ENCODE measurements around the gene NMD3. TPM values are rescaled to one million over a fixed set of nuclear protein-coding genes. Genes with fewer than 3 reads are reported as not detected.

The NMD3 gene
- total and polyA plus RNA-seq, 4 donors = 18.7 to 64.1 (median 33.2) TPM

GRCh38 chr3:161247049-161247448, 25.9 kb downstream of the NMD3 start:
- Histone ChIP-seq H3K36me3 (ENCODE audit: control insufficient read depth in 4 of 4, insufficient read depth in 4 of 4, low read length in 4 of 4) (peaks cover 7 to 32% (median 27%) of the 10 kb centered on the region in 4 donors), H3K4me1 (ENCODE audit: control insufficient read depth in 5 of 5, insufficient read depth in 5 of 5, low read length in 5 of 5) (no peaks in the 10 kb centered on the region), H3K9ac (ENCODE audit: insufficient read depth in 1 of 2, low read length in 2 of 2) (no peak overlapping the region), H3K4me3 (no peak overlapping the region), H3K27me3 (ENCODE audit: control insufficient read depth in 3 of 3, insufficient read depth in 3 of 3, low read length in 2 of 3) (no peaks in the 10 kb centered on the region), H3K27ac (ENCODE audit: low read depth in 1 of 2, low read length in 1 of 2) (no peak overlapping the region), H3K9me3 (ENCODE audit: control insufficient read depth in 4 of 4, insufficient read depth in 3 of 4, low read length in 3 of 4) (no peaks in the 10 kb centered on the region)
- DNase-seq (no peak), ATAC-seq (ENCODE audit: insufficient read depth, low FRiP score) (no peak)
- TF ChIP-seq, protein P1, sequence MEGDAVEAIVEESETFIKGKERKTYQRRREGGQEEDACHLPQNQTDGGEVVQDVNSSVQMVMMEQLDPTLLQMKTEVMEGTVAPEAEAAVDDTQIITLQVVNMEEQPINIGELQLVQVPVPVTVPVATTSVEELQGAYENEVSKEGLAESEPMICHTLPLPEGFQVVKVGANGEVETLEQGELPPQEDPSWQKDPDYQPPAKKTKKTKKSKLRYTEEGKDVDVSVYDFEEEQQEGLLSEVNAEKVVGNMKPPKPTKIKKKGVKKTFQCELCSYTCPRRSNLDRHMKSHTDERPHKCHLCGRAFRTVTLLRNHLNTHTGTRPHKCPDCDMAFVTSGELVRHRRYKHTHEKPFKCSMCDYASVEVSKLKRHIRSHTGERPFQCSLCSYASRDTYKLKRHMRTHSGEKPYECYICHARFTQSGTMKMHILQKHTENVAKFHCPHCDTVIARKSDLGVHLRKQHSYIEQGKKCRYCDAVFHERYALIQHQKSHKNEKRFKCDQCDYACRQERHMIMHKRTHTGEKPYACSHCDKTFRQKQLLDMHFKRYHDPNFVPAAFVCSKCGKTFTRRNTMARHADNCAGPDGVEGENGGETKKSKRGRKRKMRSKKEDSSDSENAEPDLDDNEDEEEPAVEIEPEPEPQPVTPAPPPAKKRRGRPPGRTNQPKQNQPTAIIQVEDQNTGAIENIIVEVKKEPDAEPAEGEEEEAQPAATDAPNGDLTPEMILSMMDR (IDR thresholded peaks at IDR 0.05; ENCODE audit: control extremely low read depth, extremely low read depth) = no peak

DNA sequence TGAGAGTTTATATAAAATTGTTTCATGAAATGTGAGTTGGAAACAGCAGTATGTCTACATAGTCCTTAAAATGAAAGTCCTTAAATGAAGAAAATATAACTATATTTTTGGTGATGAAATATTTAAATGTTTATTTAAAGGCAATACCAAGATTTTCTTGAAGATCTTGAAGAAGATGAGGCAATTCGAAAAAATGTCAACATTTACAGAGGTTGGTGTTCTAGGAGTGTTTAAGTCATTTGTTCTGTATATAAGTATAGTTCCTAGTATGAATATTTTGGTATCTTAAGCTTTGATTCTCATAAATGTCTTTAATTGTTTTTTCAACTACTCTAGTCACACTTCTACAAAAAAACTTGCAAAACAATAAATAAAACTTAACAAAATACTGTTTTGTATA, 29.0 kb downstream of the NMD3 start:
- Histone ChIP-seq H3K27me3 (ENCODE audit: control insufficient read depth in 3 of 3, insufficient read depth in 3 of 3, low read length in 2 of 3) (no peaks in the 10 kb centered on the region), H3K27ac (ENCODE audit: low read depth in 1 of 2, low read length in 1 of 2) (no peak overlapping the region), H3K4me1 (ENCODE audit: control insufficient read depth in 5 of 5, insufficient read depth in 5 of 5, low read length in 5 of 5) (peaks cover 0 to 9% (median 2%) of the 10 kb centered on the region in 5 donors), H3K9me3 (ENCODE audit: control insufficient read depth in 4 of 4, insufficient read depth in 3 of 4, low read length in 3 of 4) (no peaks in the 10 kb centered on the region), H3K4me3 (no peak overlapping the region), H3K9ac (ENCODE audit: insufficient read depth in 1 of 2, low read length in 2 of 2) (no peak overlapping the region), H3K36me3 (ENCODE audit: control insufficient read depth in 4 of 4, insufficient read depth in 4 of 4, low read length in 4 of 4) (peaks cover 8 to 35% (median 27%) of the 10 kb centered on the region in 4 donors)
- no peak for DNase-seq
- 80 to 88% methylated on average over 1 of the region's 1 CpG for WGBS, 2 donors
- TF ChIP-seq, protein P1 (IDR thresholded peaks at IDR 0.05; ENCODE audit: control extremely low read depth, extremely low read depth) = no peak
- no peak for ATAC-seq (ENCODE audit: insufficient read depth, low FRiP score)

- 87 to 94% methylated on average over 2 of the region's 2 CpGs for WGBS, 2 donors
- TF ChIP-seq, protein P1 (IDR thresholded peaks at IDR 0.05; ENCODE audit: control extremely low read depth, extremely low read depth) = no peak
- Histone ChIP-seq H3K27me3 (ENCODE audit: control insufficient read depth in 3 of 3, insufficient read depth in 3 of 3, low read length in 2 of 3) (no peaks in the 10 kb centered on the region), H3K9me3 (ENCODE audit: control insufficient read depth in 4 of 4, insufficient read depth in 3 of 4, low read length in 3 of 4) (no peaks in the 10 kb centered on the region), H3K27ac (ENCODE audit: low read depth in 1 of 2, low read length in 1 of 2) (no peak overlapping the region), H3K4me1 (ENCODE audit: control insufficient read depth in 5 of 5, insufficient read depth in 5 of 5, low read length in 5 of 5) (peaks cover 0 to 11% (median 2%) of the 10 kb centered on the region in 5 donors), H3K9ac (ENCODE audit: insufficient read depth in 1 of 2, low read length in 2 of 2) (no peak overlapping the region), H3K36me3 (ENCODE audit: control insufficient read depth in 4 of 4, insufficient read depth in 4 of 4, low read length in 4 of 4) (peaks cover 8 to 35% (median 26%) of the 10 kb centered on the region in 4 donors), H3K4me3 (no peak overlapping the region)
- no peak for ATAC-seq (ENCODE audit: insufficient read depth, low FRiP score)
- DNase-seq = no peak
These were observed 30.6 kb downstream of the NMD3 start for GRCh38 chr3:161251716-161252115.

GRCh38 chr3:161252143-161252542, 31.0 kb downstream of the NMD3 start:
- H3K36me3 ChIP-seq (ENCODE audit: control insufficient read depth in 4 of 4, insufficient read depth in 4 of 4, low read length in 4 of 4) = peaks cover 10 to 36% (median 30%) of the 10 kb centered on the region in 4 donors
- H3K4me1 ChIP-seq (ENCODE audit: control insufficient read depth in 5 of 5, insufficient read depth in 5 of 5, low read length in 5 of 5) = peaks cover 0 to 11% (median 2%) of the 10 kb centered on the region in 5 donors
- TF ChIP-seq, protein P1 (IDR thresholded peaks at IDR 0.05; ENCODE audit: control extremely low read depth, extremely low read depth) = no peak
- WGBS, 2 donors = 94 to 97% methylated on average over 5 of the region's 5 CpGs
- no peaks in the 10 kb centered on the region for H3K27me3 ChIP-seq (ENCODE audit: control insufficient read depth in 3 of 3, insufficient read depth in 3 of 3, low read length in 2 of 3)
- no peak overlapping the region for H3K27ac ChIP-seq (ENCODE audit: low read depth in 1 of 2, low read length in 1 of 2)
- H3K9ac ChIP-seq (ENCODE audit: insufficient read depth in 1 of 2, low read length in 2 of 2) = no peak overlapping the region
- no peak for DNase-seq
- H3K9me3 ChIP-seq (ENCODE audit: control insufficient read depth in 4 of 4, insufficient read depth in 3 of 4, low read length in 3 of 4) = no peaks in the 10 kb centered on the region
- ATAC-seq (ENCODE audit: insufficient read depth, low FRiP score) = no peak
- H3K4me3 ChIP-seq = no peak overlapping the region
